KBM-7 (cell line): ENCODE measurements around the gene IL22RA1.

Experiments
- DNase-seq: peaks from one replicate; pipeline ENCODE4 v3.0.0-alpha.2; 2015
- in situ Hi-C: fragments of 300-500 bp; cut with MboI; formaldehyde crosslinking; loops from 2 replicates; pipeline ENCODE4 v1.14.3; 2020; ENCODE audit warnings: low sequenced_read_pairs, low pct_unique_long_range_greater_than_20kb, mixed read lengths

Gene IL22RA1, protein sequence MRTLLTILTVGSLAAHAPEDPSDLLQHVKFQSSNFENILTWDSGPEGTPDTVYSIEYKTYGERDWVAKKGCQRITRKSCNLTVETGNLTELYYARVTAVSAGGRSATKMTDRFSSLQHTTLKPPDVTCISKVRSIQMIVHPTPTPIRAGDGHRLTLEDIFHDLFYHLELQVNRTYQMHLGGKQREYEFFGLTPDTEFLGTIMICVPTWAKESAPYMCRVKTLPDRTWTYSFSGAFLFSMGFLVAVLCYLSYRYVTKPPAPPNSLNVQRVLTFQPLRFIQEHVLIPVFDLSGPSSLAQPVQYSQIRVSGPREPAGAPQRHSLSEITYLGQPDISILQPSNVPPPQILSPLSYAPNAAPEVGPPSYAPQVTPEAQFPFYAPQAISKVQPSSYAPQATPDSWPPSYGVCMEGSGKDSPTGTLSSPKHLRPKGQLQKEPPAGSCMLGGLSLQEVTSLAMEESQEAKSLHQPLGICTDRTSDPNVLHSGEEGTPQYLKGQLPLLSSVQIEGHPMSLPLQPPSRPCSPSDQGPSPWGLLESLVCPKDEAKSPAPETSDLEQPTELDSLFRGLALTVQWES

DNA sequence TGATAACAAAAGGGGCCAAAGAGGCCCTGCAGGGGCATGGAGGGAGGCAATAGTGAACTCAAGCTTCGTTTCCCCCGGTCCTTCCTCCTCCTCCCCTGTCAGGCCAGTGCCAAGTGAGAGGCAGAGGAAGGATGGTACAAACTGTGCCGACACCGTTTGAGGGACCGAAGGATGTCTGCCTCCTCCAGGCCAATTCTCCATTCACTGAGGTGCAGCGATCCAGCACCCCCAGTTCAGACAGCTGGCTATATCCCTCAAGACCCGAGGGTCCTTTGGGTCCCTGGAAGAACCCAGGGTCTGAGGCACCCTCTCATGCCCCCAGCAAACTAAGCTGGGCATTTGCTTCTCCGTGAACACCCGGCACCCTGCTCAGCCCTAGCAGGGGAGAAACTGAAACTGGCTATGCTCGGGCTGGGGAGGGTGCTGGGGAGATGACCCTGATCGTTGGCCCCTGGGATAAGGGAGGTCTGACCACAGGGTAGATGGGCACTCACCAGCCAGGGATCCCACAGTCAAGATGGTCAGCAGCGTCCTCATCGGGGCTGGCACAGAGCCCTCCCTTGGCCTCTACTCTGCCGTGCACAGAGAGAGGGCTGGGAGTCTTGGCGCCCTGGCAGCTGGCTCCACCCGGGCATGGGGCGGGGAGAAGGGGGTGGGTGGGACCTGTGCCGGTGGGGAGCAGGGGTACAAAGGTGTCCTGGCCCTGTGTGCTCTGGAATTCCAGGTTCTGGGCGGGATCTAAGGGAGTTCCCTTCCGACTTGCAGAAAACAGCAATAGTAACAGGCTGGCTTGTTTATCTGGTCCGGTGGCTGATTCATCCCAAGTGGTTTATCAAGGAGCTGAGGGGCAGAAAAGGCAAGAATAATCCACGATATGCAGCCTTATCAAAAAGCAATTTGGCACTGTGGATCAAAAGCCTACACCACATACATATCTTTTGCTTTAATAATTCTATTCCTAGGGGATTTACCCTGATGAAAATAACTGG is at the start of gene IL22RA1:
Gene IL22RA1 (minus strand): TSS at position 595 of the 989 bp plus-strand sequence. CDS start 58 bp downstream, at position 537.
- DNase-seq, result no peak
- in situ Hi-C loops, result no loop called here

DNA sequence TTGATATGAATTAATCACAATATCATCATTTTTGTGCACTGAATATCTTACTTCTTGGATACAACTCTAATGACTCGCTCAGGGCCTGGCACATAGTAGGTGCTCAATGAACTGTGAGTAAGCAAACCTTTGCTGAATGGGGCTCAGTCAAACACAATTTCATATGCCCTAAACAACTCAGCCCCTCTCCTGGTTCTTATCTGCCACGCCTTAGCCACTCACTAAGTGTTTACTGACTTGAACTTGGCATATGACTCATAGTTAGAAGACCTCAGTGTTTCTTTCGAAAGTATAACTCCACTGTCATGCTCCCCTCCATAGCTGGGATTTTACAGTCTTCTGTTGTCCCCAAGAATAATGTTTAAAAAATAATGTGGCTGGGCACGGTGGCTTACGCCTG is 48.9 kb upstream of the IL22RA1 start:
- no peak for DNase-seq
- in situ Hi-C loops, result no loop called here

DNA sequence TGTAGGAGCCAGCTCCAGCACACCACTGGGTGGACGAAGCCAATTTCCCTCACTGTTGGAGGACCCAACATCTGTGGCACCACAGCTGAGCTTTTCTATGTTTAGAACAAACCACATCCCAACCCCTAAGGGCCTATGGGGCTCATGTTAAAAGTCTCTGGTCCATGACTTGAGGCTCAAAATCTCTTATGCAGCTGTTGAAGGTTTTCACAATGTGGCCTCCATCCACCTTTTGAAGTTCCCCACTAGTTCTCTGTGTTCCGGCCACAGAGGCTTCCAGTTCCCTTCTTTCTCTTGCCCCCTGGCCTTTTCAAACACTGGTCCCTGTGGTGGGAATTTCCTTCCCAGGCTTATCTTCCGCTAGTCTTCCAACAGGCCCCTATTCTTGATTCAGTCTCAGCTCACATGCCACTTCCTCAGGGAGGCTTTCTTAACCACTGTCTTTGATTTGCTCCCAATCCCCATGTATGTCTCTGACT is 48.1 kb upstream of the IL22RA1 start:
- in situ Hi-C loops, result no loop called here
- DNase-seq, result no peak

DNA sequence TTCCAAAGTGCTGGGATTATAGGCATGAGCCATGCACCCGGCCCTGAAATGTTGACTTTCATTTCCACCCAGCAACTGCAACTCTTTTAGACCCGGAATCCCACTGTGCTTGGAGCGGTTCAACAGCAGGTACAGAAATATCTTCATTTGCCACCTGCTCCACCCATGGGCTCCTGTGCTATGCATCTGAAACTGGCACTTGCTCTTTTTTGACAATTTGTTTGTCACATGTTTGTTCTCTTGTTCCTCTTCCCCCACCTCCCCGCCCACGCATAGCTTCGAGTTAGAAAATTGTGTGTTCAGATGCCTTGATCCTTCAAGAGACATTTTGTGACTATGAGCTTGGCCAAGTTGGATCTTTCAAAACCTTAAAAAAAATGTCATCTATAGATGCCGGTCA is 46.6 kb upstream of the IL22RA1 start:
- no peak for DNase-seq
- in situ Hi-C loops, result loop anchor here (10.0 kb wide), 1 partner anchor 65 kb away; no protein-coding TSS in a partner anchor

DNA sequence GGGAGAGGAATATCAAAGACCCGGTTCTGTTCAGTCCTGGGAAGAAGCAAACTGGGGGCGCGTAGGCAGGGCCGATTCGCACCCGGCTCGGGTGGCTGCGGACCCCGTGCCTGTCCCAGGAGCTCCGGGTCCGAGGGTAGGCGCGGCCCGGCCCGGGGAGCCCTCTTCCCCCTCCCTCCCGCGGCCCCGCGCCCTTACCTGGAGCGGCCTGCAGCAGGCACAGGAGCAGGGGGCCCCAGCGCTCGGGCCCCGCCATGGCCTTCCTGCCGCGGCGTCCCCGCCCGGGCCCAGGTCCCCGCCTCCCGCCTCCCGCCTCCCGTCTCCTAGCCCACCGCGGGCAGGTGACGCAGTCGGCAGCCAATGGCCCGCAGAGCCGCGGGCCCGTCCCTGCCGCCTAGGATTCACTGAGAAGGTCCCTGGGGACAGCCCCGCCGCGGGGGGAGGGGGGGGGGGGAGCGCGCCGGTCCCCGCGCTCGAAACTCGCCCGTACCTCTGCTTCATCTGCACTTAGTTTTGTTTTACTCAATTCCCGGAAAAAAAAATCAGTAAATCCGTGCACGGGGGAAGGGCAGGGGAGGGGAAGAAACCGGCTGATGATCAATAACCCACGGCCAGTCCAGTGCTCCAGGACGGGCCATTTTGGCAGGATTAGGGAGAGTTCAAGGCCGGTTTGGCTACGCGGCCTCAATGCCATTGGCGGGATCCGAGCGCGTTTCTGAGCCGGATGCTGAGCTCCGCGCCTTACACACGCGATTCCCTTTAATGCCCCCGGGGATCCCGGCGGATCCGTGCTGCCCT is 44.3 kb upstream of the IL22RA1 start, which contains the start of gene IFNLR1:
Gene IFNLR1 (minus strand): TSS at position 297 of the 798 bp plus-strand sequence. CDS start 41 bp downstream, at position 256.
- in situ Hi-C loops, result loop anchor here (10.0 kb wide), 1 partner anchor 62 kb away; no protein-coding TSS in a partner anchor
- no peak for DNase-seq

DNA sequence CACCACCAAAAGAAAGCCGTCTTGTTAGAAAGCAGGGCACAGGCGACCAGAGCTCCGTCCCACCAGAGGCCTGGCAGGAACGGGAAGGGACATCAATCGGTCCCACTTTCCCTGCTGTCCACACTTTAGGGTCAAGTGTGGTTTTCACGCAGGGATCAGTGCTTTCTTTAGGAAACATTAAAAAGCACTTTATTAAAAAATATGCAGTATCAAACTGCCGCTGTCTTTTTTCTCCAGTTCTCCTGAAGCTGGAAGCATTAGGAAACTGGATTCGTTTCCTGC is 43.7 kb upstream of the IL22RA1 start:
- in situ Hi-C loops, result loop anchor here (10.0 kb wide), 1 partner anchor 62 kb away; no protein-coding TSS in a partner anchor
- no peak for DNase-seq

DNA sequence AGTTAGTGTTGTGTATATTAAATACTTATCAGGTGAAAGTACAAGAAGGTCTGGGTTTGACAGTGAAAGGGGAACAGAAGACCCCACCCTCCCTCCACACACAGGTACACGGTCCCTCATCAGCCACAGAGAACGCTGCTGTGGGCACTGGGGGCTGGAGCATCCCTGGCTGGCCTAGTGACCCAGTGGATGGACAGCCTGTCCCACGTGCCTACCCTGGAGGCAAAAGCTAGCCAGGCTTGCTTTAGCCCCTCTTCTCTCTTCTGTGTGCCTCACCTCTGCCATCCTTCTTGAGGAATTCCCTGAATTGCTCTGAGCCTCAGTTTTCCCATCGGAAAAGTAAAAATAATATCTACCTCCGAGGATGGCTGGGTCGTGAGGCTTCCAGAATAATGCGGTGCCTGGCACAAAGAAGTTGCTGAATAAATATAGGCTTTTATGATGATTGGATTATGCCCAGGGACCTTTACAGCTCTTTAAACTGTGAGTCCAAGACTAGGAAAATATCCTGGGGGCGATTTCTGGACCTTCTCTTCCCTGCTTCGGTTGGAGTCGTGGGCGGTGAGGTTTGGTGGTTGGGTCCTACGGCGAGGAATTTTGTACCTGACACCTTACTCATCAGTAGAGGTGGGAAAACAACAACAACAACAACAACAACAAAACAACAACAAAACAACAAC is 43.2 kb upstream of the IL22RA1 start:
- in situ Hi-C loops, result loop anchor here (10.0 kb wide), 1 partner anchor 61 kb away; no protein-coding TSS in a partner anchor
- no peak for DNase-seq

DNA sequence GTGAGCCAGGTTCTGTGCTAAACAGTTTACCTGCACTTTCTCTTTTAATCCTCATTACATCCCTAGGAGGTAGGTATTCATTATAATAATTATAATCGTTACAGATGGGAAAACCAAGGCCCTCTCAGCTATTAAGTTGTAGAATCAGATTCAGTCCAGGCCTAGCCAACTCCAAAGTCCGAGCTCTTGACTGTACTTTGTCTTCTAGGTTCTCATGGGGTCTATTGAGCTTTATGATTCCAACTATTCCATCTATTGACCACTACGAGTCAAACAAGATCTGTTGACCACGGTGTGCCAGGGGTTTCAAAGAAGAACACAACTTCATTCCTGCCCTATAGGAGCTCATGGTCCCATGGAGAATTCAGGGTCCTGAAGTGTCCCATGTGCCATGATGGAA is 42.1 kb upstream of the IL22RA1 start:
- no peak for DNase-seq
- in situ Hi-C loops, result loop anchor here (10.0 kb wide), 1 partner anchor 60 kb away; no protein-coding TSS in a partner anchor

DNA sequence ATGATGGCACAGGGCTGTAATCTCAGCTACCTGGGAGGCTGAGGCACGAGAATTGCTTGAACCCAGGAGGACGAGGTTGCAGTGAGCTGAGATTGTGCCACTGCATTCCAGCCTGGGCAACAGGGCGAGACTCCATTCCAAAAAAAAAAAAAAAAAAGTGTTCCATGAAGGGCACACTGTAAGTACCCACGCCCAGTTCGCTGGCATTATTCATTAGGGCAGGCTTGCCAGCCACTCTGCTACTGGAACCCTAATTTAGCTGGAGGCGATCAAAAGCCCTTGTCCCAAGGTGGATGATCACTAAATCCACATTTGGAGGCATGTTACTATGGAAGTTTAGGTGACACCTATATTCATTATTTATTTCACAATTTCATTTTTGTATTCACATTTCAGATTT is 39.1 kb upstream of the IL22RA1 start:
- no peak for DNase-seq
- in situ Hi-C loops, result loop anchor here (10.0 kb wide), 1 partner anchor 57 kb away; no protein-coding TSS in a partner anchor

DNA sequence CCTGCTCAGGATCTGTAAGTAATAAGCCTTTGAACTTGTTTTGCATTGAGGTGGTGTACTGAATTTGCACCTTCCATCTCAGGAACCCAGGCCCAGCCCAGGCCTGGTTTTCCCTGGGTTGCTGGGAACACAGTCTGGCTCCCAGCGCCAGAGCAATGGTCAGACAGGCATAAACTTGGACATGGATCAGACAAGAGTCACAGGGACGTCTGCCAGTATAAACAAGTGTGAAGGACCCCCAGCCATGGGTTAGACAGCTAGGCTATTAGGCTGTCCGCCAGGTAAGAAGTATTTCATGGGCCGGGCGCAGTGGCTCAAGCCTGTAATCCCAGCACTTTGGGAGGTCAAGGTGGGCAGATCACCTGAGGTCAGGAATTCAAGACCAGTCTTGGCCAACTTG is 38.7 kb upstream of the IL22RA1 start:
- in situ Hi-C loops, result loop anchor here (10.0 kb wide), 1 partner anchor 57 kb away; no protein-coding TSS in a partner anchor

DNA sequence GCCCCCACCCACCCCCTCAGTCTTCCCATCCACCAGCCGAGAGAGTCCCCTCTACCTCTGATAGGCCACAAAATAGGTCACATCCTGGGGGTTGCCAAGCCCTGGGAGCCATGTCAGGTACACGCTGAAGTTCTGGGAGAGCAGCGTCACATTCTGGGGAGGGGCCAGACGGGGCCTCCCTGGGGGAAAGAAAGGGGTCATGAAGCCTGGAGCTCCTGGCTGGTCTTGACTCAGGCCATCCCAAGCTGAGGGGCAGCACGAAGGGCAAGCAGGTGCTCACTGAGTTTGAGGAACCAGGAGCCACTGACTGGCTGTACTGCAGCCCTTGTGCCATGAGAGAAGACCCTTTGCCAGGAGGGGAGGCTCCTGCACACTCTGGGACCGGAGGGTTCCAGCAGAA is 37.7 kb upstream of the IL22RA1 start:
- DNase-seq, result no peak
- in situ Hi-C loops, result loop anchor here (10.0 kb wide), 1 partner anchor 56 kb away; no protein-coding TSS in a partner anchor

More for the DNA sequence above, 38.7 kb upstream of the IL22RA1 start:
- DNase-seq, result no peak

DNA sequence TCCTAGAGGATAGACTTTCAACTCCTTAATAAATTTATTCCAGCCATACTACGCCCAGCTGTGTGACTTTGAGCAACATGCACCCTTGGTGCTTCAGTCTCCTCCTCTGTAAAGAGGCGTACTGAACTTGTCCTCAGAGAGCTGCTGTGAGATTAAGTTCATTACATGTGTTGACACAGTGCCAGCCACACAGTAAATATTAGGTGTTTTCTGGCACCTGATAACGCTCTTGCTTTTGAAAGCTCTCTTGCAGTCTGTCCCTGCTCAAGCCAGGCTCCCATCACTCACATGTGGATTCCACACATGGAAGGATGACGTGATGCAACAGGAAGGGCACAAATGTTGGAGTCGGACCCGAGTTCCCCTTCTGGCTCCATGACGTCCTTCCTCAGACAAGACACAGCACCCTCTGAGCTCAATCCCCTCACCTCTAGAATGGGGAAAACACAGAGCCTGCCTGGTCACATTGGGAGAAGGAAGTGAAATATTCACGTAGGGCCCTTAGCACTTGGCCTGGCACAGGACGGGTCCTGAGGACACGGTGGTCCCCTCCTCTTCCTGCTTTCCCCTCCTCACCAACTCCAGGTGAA is 36.4 kb upstream of the IL22RA1 start:
- DNase-seq, result no peak
- in situ Hi-C loops, result no loop called here

DNA sequence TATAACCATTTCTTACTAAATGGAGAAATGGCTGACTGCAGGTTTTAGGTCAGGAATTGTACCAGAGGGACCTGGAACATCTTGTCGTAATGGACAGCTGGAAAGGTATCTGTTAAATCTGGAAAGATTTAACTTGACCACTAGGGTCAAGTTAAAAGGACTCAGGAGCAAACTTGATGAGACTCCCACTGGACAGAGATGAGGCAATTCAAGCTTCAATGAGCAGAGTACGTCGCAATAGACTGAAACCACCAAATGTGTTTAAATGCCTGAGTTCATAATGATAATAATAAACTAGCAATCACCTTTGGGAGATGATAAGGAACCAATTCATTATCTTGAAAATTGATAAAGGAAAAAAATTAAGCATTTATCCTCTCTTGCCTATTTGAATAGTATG is 35.5 kb upstream of the IL22RA1 start:
- in situ Hi-C loops, result no loop called here
- DNase-seq, result no peak

DNA sequence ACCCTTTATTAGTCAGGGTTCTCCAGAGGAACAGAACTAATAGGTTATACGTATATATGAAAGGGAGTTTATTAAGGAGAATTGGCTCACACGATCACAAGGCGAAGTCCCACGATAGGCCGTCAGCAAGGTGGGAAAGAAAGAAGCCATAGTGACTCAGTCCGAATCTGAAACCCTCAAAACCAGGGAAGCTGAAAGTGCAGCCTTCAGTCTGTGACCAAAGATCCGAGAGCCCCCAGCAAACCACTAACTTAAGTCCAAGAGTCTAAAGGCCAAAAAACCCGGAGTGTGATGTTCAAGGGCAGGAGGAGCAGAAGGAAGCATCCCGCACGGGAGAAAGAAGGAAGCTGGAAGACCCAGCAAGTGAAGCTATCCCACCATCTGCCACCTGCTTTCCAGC is 34.2 kb upstream of the IL22RA1 start:
- in situ Hi-C loops, result no loop called here
- DNase-seq, result no peak

DNA sequence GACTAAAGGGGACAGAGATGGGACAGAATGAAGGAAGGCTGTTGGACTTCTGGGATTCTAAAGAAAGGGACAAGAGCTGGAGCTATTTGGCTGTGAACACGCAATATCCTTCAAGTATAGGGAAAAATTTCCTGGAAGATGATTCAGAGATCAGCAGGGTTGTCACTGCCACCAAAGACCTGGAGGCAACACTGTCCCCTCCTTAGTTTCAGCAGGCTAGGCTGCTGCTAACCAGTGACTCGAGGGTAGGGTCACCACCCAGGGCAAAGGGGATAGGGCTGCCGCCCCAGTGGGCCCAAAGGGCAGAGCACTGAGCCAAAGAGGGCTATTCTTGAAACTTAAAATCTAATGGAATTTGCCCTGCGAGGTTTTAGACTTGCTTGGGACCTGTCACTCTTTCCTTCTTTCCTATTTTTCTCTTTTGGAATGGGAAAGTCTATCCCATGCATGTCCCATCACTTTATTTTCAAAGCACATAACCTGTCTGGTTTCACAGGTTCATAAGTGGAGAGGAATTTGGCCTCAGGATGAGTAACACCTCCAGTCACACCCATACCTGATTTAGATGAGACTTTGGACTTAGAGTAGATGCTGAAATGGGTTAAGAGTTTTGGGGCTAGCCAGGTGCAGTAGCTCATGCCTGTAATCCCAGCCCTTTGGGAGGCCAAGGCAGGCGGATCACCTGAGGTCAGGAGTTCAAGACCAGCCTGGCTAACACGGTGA is 32.3 kb upstream of the IL22RA1 start:
- no peak for DNase-seq
- in situ Hi-C loops, result no loop called here

DNA sequence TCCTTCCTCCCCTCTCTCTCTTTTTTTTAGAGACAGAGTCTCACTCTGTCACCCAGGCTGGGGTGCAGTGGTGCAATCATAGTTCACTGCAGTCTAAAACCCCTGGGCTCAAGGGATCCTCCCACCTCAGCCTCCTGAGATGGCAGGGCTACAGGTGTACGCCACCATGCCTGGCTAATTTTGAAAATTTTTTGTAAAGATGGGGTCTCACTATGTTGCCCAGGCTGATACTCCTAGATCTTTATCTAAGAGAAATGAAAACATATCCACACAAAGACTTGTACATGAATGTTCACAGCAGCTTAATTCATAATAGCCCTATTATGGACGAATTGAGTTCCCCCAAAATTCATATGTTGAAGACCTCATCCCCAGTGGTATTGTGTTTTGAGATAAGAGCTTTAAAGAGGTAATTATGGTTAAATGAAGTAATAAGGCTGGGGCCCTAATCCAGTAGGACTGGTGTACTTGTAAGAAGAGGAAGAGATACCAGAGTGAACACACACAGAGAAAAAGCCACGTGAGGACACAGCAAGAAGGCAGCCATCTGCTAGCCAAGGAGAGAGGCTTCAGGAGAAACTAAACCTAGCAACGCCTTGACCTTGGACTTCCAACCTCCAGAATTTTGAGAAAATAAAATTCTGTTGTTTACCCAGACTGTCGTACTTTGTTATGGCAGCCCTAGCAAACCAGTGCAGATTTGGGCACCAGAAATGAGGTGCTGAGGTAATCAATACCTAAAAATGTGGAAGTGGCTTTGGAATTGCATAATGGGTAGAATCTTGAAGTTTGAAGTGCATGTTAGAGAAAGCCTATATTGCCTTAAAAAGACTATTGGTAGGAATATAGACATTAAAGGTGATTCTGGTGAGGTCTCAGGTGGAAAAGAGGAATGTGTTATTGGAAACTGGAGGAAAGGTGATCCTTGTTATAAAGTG is 31.0 kb upstream of the IL22RA1 start:
- in situ Hi-C loops, result no loop called here
- DNase-seq, result no peak
